ENCODE results near the gene ZFAND3.
"Not testable (repeated sequence)": the region's sequence is repeated elsewhere in the genome, so short reads cannot be mapped to it uniquely, and the experiment has no call there.

ZFAND3 gene

GRCh38 chr6:38015341-38015740, 195.8 kb downstream of the ZFAND3 start:
- no peak for DNase-seq

- no peak for DNase-seq
Measured at GRCh38 chr6:38016824-38017223, 197.3 kb downstream of the ZFAND3 start.

- no peak for DNase-seq
Measured at GRCh38 chr6:38018755-38019165, 199.2 kb downstream of the ZFAND3 start.

- DNase-seq: no peak
Measured at GRCh38 chr6:38020593-38020992, 201.1 kb downstream of the ZFAND3 start.

GRCh38 chr6:38021029-38021428, 201.5 kb downstream of the ZFAND3 start:
- DNase-seq: no peak

- DNase-seq: no peak
Measured at GRCh38 chr6:38021571-38021970, 202.0 kb downstream of the ZFAND3 start.

- no peak for DNase-seq
Measured at GRCh38 chr6:38022688-38023087, 203.2 kb downstream of the ZFAND3 start.

GRCh38 chr6:38024908-38025307, 205.4 kb downstream of the ZFAND3 start:
- no peak for DNase-seq

GRCh38 chr6:38025451-38025850, 205.9 kb downstream of the ZFAND3 start:
- no peak for DNase-seq

GRCh38 chr6:38027685-38028373, 208.3 kb downstream of the ZFAND3 start:
- no peak for DNase-seq

GRCh38 chr6:38030380-38030779, 210.9 kb downstream of the ZFAND3 start:
- no peak for DNase-seq

GRCh38 chr6:38032797-38033196, 213.3 kb downstream of the ZFAND3 start:
- DNase-seq: no peak

- DNase-seq: no peak
Measured at GRCh38 chr6:38033442-38033982, 214.0 kb downstream of the ZFAND3 start.

GRCh38 chr6:38034274-38034914, 214.9 kb downstream of the ZFAND3 start:
- no peak for DNase-seq

- no peak for DNase-seq
Measured at GRCh38 chr6:38035478-38035877, 216.0 kb downstream of the ZFAND3 start.

GRCh38 chr6:38039502-38039901, 220.0 kb downstream of the ZFAND3 start:
- DNase-seq: no peak

GRCh38 chr6:38040254-38040653, 220.7 kb downstream of the ZFAND3 start:
- no peak for DNase-seq

- no peak for DNase-seq
Measured at GRCh38 chr6:38043259-38043753, 223.8 kb downstream of the ZFAND3 start.

- DNase-seq: no peak
Measured at GRCh38 chr6:38045701-38046305, 226.3 kb downstream of the ZFAND3 start.

GRCh38 chr6:38047562-38047961, 228.0 kb downstream of the ZFAND3 start:
- DNase-seq: no peak

- not testable (repeated sequence) for DNase-seq
Measured at GRCh38 chr6:38049861-38050397, 230.4 kb downstream of the ZFAND3 start.

GRCh38 chr6:38051819-38052434, 232.4 kb downstream of the ZFAND3 start:
- DNase-seq: no peak

Measured in activated CD4-positive, CD25-positive, alpha-beta regulatory T cell treated with anti-CD3 and anti-CD28 coated beads, Interleukin-2, amount 50 U/mL, for 72 hours (primary cell).